HG03196 (cell line): ENCODE results near the gene TRAPPC5.

Source experiments
- ATAC-seq: cut with Tn5 transposase; IDR thresholded peaks from one replicate; pipeline ENCODE4 v1.9.1; 2021; ENCODE audit not compliant: unreplicated experiment

TRAPPC5 gene

GRCh38 chr19:7729831-7730285 lies 49.2 kb downstream of the TRAPPC5 start:
- no peak for ATAC-seq

DNA sequence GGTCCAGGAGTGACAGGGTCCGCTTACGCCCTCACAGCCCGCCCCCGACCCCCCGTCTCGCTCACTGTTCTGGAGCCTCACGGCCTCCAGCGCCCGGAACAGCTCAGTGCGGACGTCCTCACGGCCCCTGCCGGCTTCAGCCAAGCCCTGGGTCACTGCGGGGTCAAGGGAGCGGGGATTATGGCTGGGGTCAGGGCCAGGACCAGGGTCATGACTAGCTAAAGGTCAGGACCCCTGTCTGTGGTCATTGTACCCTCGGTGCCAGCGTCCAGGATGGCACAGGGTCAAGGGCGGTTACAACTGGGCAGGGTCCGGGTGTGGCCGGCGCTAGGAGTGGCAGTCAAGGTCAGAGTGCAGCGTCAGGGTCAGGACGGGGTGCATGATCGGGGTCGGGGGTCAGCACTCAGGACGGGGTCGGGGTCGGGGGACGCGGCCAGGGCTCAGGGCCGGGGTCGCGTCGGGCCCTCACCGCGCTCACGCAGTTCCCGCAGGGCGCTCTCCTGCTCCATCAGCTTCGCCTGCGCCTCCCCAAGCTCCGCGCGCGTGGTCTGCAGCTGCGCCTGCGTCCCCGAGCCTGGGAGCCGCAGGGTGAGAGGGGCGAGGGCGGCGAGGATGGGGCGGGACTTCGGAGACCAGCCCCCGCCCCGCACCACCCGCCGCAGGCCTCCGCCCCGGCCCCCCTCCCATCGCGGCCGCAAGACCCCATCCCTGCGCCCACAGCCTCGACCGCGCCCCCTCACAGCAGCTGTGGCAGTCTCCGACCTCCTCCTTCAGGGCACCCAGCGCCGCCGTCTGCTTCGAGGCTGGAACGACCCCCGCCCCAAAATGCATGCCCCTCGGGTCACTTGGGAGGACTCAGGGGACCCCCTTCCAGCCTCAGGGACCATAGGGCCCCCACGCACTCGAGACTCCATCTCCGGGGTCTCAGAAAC lies 49.9 kb downstream of the TRAPPC5 start:
- ATAC-seq: no peak

- ATAC-seq: no peak
Observed at GRCh38 chr19:7731218-7731595, 50.6 kb downstream of the TRAPPC5 start.

DNA sequence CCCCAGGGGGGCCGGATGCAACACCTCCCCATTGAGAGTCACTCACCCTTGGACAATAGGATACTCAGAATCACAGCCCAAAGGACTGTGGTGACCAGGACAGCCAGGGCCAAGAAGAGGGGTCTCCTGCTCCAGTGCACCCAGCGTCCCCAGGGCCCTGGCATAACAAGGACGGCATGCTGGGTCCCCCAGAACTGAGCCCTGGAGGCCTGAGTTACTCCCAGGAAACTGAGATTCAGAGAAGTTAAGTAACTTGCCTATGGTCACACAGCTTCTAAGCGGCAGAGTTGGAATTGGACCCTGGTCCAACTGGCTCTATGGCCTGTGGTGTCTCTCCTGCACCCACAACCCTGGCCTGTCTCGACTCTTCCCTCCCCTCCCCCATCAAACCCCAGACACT lies 51.0 kb downstream of the TRAPPC5 start:
- ATAC-seq: no peak

GRCh38 chr19:7732045-7732444 lies 51.4 kb downstream of the TRAPPC5 start, which contains the start of gene CLEC4G:
Gene CLEC4G (minus strand): TSS chr19:7732110. CDS start chr19:7732102, 8 bp downstream.
- no peak for ATAC-seq

- ATAC-seq: no peak
Observed at GRCh38 chr19:7733376-7733775, 52.7 kb downstream of the TRAPPC5 start.

- ATAC-seq: no peak
Observed at GRCh38 chr19:7734220-7735203, 53.9 kb downstream of the TRAPPC5 start.

DNA sequence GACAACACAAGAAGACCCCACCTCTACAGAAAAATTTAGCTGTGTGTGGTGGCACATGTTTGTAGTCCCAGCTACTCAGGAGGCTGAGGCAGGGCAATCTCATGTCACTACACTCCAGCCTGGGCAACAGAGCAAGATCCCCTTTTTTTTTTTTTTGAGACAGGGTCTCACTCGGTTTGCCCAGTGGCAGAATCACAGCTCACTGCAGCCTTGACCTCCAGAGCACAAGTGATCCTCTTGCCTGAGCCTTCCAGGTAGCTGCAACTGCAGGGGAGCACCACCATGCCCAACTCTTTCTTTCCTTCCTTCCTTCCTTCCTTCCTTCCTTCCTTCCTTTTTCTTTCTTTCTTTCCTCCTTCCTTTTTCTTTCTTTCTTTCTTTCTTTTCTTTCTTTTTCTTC lies 55.5 kb downstream of the TRAPPC5 start:
- no peak for ATAC-seq

DNA sequence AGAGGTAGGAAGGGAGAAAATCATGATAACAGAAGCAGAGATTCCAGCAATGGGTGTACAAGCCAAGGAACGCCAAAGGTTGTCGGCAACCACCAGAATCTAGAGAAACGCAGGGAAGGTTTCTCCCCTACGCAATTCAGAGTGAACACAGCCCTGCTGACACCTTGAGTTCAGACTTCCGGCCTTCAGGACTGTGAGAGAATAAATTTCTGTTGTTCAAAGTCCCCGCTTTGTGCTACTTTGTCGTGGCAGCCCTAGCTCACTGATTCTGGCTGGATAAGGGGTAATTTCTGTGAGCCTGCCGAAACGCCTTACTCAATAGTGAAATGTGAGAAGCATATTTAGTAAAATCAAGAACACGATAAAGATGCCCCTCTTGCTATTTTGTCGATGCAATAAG lies 56.6 kb downstream of the TRAPPC5 start:
- ATAC-seq: no peak
